ENCODE measurements around the gene SCYGR1.
"Not testable (repeated sequence)": the region's sequence is repeated elsewhere in the genome, so short reads cannot be mapped to it uniquely, and the experiment has no call there.

The SCYGR1 gene

GRCh38 chr2:227387583-227387982, at the start of gene SCYGR1:
SCYGR1 (minus strand) TSS chr2:227387949; CDS start chr2:227387949, 0 bp downstream.
- DNase-seq (ENCODE audit: low read depth in 2 of 2): not testable (repeated sequence)

GRCh38 chr2:227436436-227437174, 48.9 kb upstream of the SCYGR1 start:
- DNase-seq (ENCODE audit: low read depth in 2 of 2): no peak

- no peak for DNase-seq (ENCODE audit: low read depth in 2 of 2)
These were observed 45.4 kb upstream of the SCYGR1 start for GRCh38 chr2:227433171-227433570.

GRCh38 chr2:227430639-227431038, 42.9 kb upstream of the SCYGR1 start:
- no peak for DNase-seq (ENCODE audit: low read depth in 2 of 2)

GRCh38 chr2:227428731-227429285, 41.1 kb upstream of the SCYGR1 start:
- DNase-seq (ENCODE audit: low read depth in 2 of 2): no peak

- DNase-seq (ENCODE audit: low read depth in 2 of 2): no peak
These were observed 36.1 kb upstream of the SCYGR1 start for GRCh38 chr2:227423656-227424499.

- DNase-seq (ENCODE audit: low read depth in 2 of 2): no peak
These were observed 32.6 kb upstream of the SCYGR1 start for GRCh38 chr2:227420087-227421052.

GRCh38 chr2:227416701-227417100, 29.0 kb upstream of the SCYGR1 start:
- DNase-seq (ENCODE audit: low read depth in 2 of 2): no peak

- DNase-seq (ENCODE audit: low read depth in 2 of 2): no peak
These were observed 28.0 kb upstream of the SCYGR1 start for GRCh38 chr2:227415538-227416424.

- DNase-seq (ENCODE audit: low read depth in 2 of 2): no peak
These were observed 27.1 kb upstream of the SCYGR1 start for GRCh38 chr2:227414846-227415245.

- DNase-seq (ENCODE audit: low read depth in 2 of 2): no peak
These were observed 25.6 kb upstream of the SCYGR1 start for GRCh38 chr2:227413371-227413770.

- DNase-seq (ENCODE audit: low read depth in 2 of 2): no peak
These were observed 25.1 kb upstream of the SCYGR1 start for GRCh38 chr2:227412877-227413276.

GRCh38 chr2:227411990-227412350, 24.2 kb upstream of the SCYGR1 start:
- no peak for DNase-seq (ENCODE audit: low read depth in 2 of 2)

GRCh38 chr2:227411320-227411989, 23.7 kb upstream of the SCYGR1 start:
- DNase-seq (ENCODE audit: low read depth in 2 of 2): peak; percentile 21 to 43

- DNase-seq (ENCODE audit: low read depth in 2 of 2): no peak
These were observed 22.4 kb upstream of the SCYGR1 start for GRCh38 chr2:227410191-227410590.

GRCh38 chr2:227407591-227408151, 19.9 kb upstream of the SCYGR1 start:
- DNase-seq (ENCODE audit: low read depth in 2 of 2): no peak

GRCh38 chr2:227406177-227407031, 18.7 kb upstream of the SCYGR1 start:
- DNase-seq (ENCODE audit: low read depth in 2 of 2): no peak

GRCh38 chr2:227404585-227405271, 17.0 kb upstream of the SCYGR1 start:
- no peak for DNase-seq (ENCODE audit: low read depth in 2 of 2)

Measured in activated CD8-positive, alpha-beta memory T cell treated with anti-CD3 and anti-CD28 coated beads for 4 hours (primary cell).